ENCODE measurements around the gene GSTM3.

The GSTM3 gene

DNA sequence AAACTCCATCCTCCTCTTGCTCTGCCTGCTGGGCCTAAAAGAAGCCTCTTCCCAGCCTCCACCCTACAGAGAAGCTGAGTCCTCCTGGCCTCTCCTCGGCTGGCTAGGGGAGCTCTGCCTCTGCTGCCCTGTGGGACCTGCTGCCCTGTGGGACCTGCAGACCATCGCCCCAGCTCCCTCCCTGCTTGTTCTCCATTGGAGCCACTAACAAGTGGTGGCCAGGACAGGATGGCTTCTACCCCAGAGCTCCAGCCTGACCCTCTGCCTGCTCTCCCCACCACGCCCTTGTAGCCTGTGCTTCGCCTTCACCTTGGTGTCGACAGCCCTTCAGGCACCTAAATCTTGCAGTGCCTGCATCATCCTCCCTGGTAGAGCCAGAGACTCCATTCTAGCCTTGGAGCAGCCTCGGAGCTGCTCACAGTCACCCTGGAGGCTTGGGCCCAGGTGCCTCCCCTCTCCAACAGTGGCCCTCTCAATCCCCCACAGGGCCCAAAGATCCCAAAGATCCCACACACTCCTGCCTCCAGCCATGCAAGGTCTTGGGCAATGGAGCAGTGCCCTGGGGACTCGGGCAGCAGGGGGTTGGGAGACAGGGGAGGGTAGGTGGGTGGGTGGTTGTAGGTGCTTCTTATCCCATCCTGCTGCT lies 19.9 kb upstream of the GSTM3 start:
- H3K9me2 ChIP-seq (ENCODE audit: low read depth, low read length) = no peaks in the 10 kb centered on the region
- no peak overlapping the region for H3K9ac ChIP-seq (ENCODE audit: low read length)
- no peaks in the 10 kb centered on the region; the same call in 1 of the 2 replicates for H3K27me3 ChIP-seq (ENCODE audit: insufficient read depth, low read length)
- H3K79me2 ChIP-seq (ENCODE audit: insufficient read depth, low read length) = no peaks in the 10 kb centered on the region
- H3K4me2 ChIP-seq (ENCODE audit: low read length) = no peak overlapping the region
- H3K36me3 ChIP-seq (ENCODE audit: insufficient read depth, low read length) = no peaks in the 10 kb centered on the region
- no peaks in the 10 kb centered on the region for H4K20me1 ChIP-seq (ENCODE audit: insufficient read depth, low read length)
- no peak overlapping the region for H3K4me3 ChIP-seq (ENCODE audit: low read depth, low read length, poor library complexity, severe bottlenecking)
- no peak overlapping the region for H2AFZ ChIP-seq (ENCODE audit: low read length)
- H3F3A ChIP-seq (ENCODE audit: insufficient read depth, low read length) = no peaks in the 10 kb centered on the region
- TF ChIP-seq EZH2 (IDR thresholded peaks at IDR 0.05; ENCODE audit: borderline replicate concordance, low read length) (no peak), CTCF (IDR thresholded peaks at IDR 0.05; ENCODE audit: low read length) (no peak)
- no peaks in the 10 kb centered on the region for H3K9me3 ChIP-seq (ENCODE audit: low read length)
- no peak overlapping the region for H3K27ac ChIP-seq (ENCODE audit: low read depth, low read length, poor library complexity, severe bottlenecking)
- no peaks in the 10 kb centered on the region for H3K4me1 ChIP-seq (ENCODE audit: insufficient read depth, low read length, severe bottlenecking)

DNA sequence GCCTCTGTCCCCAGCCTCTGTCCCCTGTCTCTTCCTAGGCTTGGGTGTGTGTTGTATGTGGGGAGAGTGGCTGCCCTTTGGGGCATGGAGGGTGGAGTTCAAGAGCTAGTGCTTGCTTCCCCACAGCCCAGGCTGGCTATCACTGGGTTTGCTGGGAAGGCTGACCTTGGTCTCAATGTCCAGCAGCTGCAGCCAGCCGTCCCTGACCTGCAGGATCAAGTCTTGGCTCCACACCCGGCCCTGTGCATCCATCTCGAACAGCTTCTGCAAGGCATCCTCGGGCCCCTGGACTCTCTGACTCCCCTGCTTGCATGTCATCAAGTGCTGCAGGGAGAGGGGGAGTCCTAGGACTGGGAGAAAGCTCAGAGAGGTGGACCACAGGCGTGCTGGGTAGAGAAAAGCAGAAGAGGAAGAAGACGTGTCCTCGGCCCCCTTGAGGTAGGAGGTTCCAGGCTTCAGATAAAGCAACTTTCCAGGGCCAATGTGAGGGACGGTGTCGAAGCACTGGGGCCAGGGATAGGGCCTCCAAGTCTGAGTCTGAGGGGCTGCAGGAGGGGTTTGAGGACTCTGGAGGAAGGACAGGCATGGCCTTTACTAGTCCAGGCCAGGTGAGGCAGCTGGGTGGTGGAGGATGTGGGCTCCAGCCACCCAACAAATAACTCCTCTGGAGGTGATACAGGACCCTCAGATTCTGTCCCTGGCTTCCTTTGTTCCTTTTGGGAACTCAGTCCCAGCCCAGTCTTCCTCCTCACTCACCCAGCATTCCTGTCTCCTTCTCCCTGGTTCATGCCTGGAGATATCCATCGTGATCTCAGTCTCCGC lies 18.9 kb upstream of the GSTM3 start:
- Histone ChIP-seq H3K9ac (ENCODE audit: low read length) (no peak overlapping the region), H3K4me1 (ENCODE audit: insufficient read depth, low read length, severe bottlenecking) (no peaks in the 10 kb centered on the region), H2AFZ (ENCODE audit: low read length) (no peak overlapping the region), H3K36me3 (ENCODE audit: insufficient read depth, low read length) (no peaks in the 10 kb centered on the region), H3F3A (ENCODE audit: insufficient read depth, low read length) (no peaks in the 10 kb centered on the region), H4K20me1 (ENCODE audit: insufficient read depth, low read length) (no peaks in the 10 kb centered on the region), H3K79me2 (ENCODE audit: insufficient read depth, low read length) (no peaks in the 10 kb centered on the region), H3K27ac (ENCODE audit: low read depth, low read length, poor library complexity, severe bottlenecking) (no peak overlapping the region), H3K9me2 (ENCODE audit: low read depth, low read length) (no peaks in the 10 kb centered on the region), H3K4me2 (ENCODE audit: low read length) (no peak overlapping the region), H3K9me3 (ENCODE audit: low read length) (no peaks in the 10 kb centered on the region), H3K27me3 (ENCODE audit: insufficient read depth, low read length) (no peaks in the 10 kb centered on the region; the same call in 1 of the 2 replicates), H3K4me3 (ENCODE audit: low read depth, low read length, poor library complexity, severe bottlenecking) (no peak overlapping the region)
- TF ChIP-seq CTCF (IDR thresholded peaks at IDR 0.05; ENCODE audit: low read length) (no peak), EZH2 (IDR thresholded peaks at IDR 0.05; ENCODE audit: borderline replicate concordance, low read length) (no peak)

- H3K9me3 ChIP-seq (ENCODE audit: low read length) = no peaks in the 10 kb centered on the region
- TF ChIP-seq EZH2 (IDR thresholded peaks at IDR 0.05; ENCODE audit: borderline replicate concordance, low read length) (no peak), CTCF (IDR thresholded peaks at IDR 0.05; ENCODE audit: low read length) (no peak)
- no peak overlapping the region for H2AFZ ChIP-seq (ENCODE audit: low read length)
- H3K4me1 ChIP-seq (ENCODE audit: insufficient read depth, low read length, severe bottlenecking) = no peaks in the 10 kb centered on the region
- no peaks in the 10 kb centered on the region for H3F3A ChIP-seq (ENCODE audit: insufficient read depth, low read length)
- no peak overlapping the region for H3K4me2 ChIP-seq (ENCODE audit: low read length)
- H3K79me2 ChIP-seq (ENCODE audit: insufficient read depth, low read length) = no peaks in the 10 kb centered on the region
- no peak overlapping the region for H3K9ac ChIP-seq (ENCODE audit: low read length)
- H3K36me3 ChIP-seq (ENCODE audit: insufficient read depth, low read length) = no peaks in the 10 kb centered on the region
- no peaks in the 10 kb centered on the region; the same call in 1 of the 2 replicates for H3K27me3 ChIP-seq (ENCODE audit: insufficient read depth, low read length)
- H3K27ac ChIP-seq (ENCODE audit: low read depth, low read length, poor library complexity, severe bottlenecking) = no peak overlapping the region
- H3K4me3 ChIP-seq (ENCODE audit: low read depth, low read length, poor library complexity, severe bottlenecking) = no peak overlapping the region
- H4K20me1 ChIP-seq (ENCODE audit: insufficient read depth, low read length) = no peaks in the 10 kb centered on the region
- H3K9me2 ChIP-seq (ENCODE audit: low read depth, low read length) = no peaks in the 10 kb centered on the region
These were observed 17.3 kb upstream of the GSTM3 start for GRCh38 chr1:109757936-109758786.

Data from OCI-LY1 (cell line).